GM06990 (cell line): ENCODE measurements around the gene TYW1B.
"Not testable (repeated sequence)": the region's sequence is repeated elsewhere in the genome, so short reads cannot be mapped to it uniquely, and the experiment has no call there.

Experiments
- DNase-seq: peaks from one replicate; pipeline ENCODE4 v3.0.0-alpha.2; 2011; ENCODE audit not compliant: insufficient read length; ENCODE audit errors: extremely low read depth
- H3K27me3 ChIP-seq: replicated peaks from 2 replicates; pipeline ENCODE4 v1.6.0; 2011; ENCODE audit warnings: low read length; ENCODE audit not compliant: control insufficient read depth, insufficient read depth
- H3K36me3 ChIP-seq: 2 replicates; pipeline ENCODE4 v1.5.1; 2011; ENCODE audit warnings: low read length; ENCODE audit not compliant: control insufficient read depth, insufficient read depth
- H3K4me3 ChIP-seq: replicated peaks from 2 replicates; pipeline ENCODE4 v1.5.1; 2011; ENCODE audit warnings: low read depth, mild to moderate bottlenecking, control low read depth, low read length
- CTCF ChIP-seq: IDR thresholded peaks from 2 replicates; pipeline ENCODE4 v1.5.1; 2011; ENCODE audit warnings: low read length, control low read depth, mild to moderate bottlenecking, inconsistent platforms; ENCODE audit not compliant: insufficient read depth, poor library complexity, severe bottlenecking

TYW1B gene

GRCh38 chr7:72805526-72806494 is 22.2 kb downstream of the TYW1B start:
- TF ChIP-seq CTCF: no peak
- no peak for DNase-seq
- no peaks in the 10 kb centered on the region for H3K27me3 ChIP-seq
- no peak overlapping the region for H3K4me3 ChIP-seq
- H3K36me3 ChIP-seq: no peaks in the 10 kb centered on the region; the same call in none of the 2 replicates

GRCh38 chr7:72803778-72804177 is 24.2 kb downstream of the TYW1B start:
- H3K4me3 ChIP-seq, H3K36me3 ChIP-seq, DNase-seq, H3K27me3 ChIP-seq: not testable (repeated sequence)

- not testable (repeated sequence) for DNase-seq, H3K36me3 ChIP-seq, H3K4me3 ChIP-seq, H3K27me3 ChIP-seq
Observed at GRCh38 chr7:72801564-72801963, 26.4 kb downstream of the TYW1B start.

- DNase-seq, H3K4me3 ChIP-seq, H3K27me3 ChIP-seq, H3K36me3 ChIP-seq: not testable (repeated sequence)
Observed at GRCh38 chr7:72795401-72795800, 32.6 kb downstream of the TYW1B start.

GRCh38 chr7:72793791-72794190 is 34.2 kb downstream of the TYW1B start:
- Histone ChIP-seq H3K27me3 (no peaks in the 10 kb centered on the region), H3K4me3 (no peak overlapping the region), H3K36me3 (no peaks in the 10 kb centered on the region; the same call in none of the 2 replicates)
- TF ChIP-seq CTCF: no peak
- DNase-seq: no peak

- DNase-seq, H3K27me3 ChIP-seq, H3K4me3 ChIP-seq, H3K36me3 ChIP-seq: not testable (repeated sequence)
Observed at GRCh38 chr7:72790698-72791060, 37.3 kb downstream of the TYW1B start.

- not testable (repeated sequence) for H3K36me3 ChIP-seq, DNase-seq, H3K27me3 ChIP-seq, H3K4me3 ChIP-seq
Observed at GRCh38 chr7:72790048-72790697, 37.8 kb downstream of the TYW1B start.

GRCh38 chr7:72785166-72785955 is 42.6 kb downstream of the TYW1B start:
- no peaks in the 10 kb centered on the region for H3K27me3 ChIP-seq
- H3K36me3 ChIP-seq: no peaks in the 10 kb centered on the region
- TF ChIP-seq CTCF: no peak
- H3K4me3 ChIP-seq: no peak overlapping the region
- DNase-seq: no peak

GRCh38 chr7:72783601-72784370 is 44.2 kb downstream of the TYW1B start:
- DNase-seq, H3K36me3 ChIP-seq, H3K4me3 ChIP-seq, H3K27me3 ChIP-seq: not testable (repeated sequence)
